ENCODE data around the gene MVB12B. TPM values are rescaled to one million over a fixed set of nuclear protein-coding genes. Genes with fewer than 3 reads are reported as not detected.

MVB12B gene
- total RNA-seq, 2 donors from 2014 or later = 18.6 to 19.7 TPM

GRCh38 chr9:126379661-126380360, 53.2 kb downstream of the MVB12B start:
- Mint-ChIP-seq H3K9me3 (no peaks in the 10 kb centered on the region), H3K27me3 (ENCODE audit: insufficient read depth) (no peaks in the 10 kb centered on the region), H3K4me3 (no peak overlapping the region), H3K4me1 (peaks cover 44% of the 10 kb centered on the region), H3K27ac (peak overlapping the region; percentile 62), H3K36me3 (ENCODE audit: low read depth) (no peaks in the 10 kb centered on the region)
- H3K36me3 ChIP-seq (ENCODE audit: control insufficient read depth, insufficient read depth, low read length) = no peaks in the 10 kb centered on the region
- no peak overlapping the region for H3K9ac ChIP-seq (ENCODE audit: extremely low read depth, low read length, poor library complexity, severe bottlenecking)
- DNase-seq = no peak
- H3K4me1 ChIP-seq (ENCODE audit: control insufficient read depth, insufficient read depth, low read length) = peaks cover 13% of the 10 kb centered on the region
- peak overlapping the region; percentile 12 for H3K27ac ChIP-seq (ENCODE audit: low read depth, low read length)
- H3K4me3 ChIP-seq (ENCODE audit: low read length) = no peak overlapping the region
- TF ChIP-seq, protein P1, sequence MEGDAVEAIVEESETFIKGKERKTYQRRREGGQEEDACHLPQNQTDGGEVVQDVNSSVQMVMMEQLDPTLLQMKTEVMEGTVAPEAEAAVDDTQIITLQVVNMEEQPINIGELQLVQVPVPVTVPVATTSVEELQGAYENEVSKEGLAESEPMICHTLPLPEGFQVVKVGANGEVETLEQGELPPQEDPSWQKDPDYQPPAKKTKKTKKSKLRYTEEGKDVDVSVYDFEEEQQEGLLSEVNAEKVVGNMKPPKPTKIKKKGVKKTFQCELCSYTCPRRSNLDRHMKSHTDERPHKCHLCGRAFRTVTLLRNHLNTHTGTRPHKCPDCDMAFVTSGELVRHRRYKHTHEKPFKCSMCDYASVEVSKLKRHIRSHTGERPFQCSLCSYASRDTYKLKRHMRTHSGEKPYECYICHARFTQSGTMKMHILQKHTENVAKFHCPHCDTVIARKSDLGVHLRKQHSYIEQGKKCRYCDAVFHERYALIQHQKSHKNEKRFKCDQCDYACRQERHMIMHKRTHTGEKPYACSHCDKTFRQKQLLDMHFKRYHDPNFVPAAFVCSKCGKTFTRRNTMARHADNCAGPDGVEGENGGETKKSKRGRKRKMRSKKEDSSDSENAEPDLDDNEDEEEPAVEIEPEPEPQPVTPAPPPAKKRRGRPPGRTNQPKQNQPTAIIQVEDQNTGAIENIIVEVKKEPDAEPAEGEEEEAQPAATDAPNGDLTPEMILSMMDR (conservative IDR thresholded peaks at IDR 0.05) = no peak
- no peaks in the 10 kb centered on the region for H3K9me3 ChIP-seq (ENCODE audit: control insufficient read depth, low read length)
- no peaks in the 10 kb centered on the region for H3K27me3 ChIP-seq (ENCODE audit: control insufficient read depth, insufficient read depth, low read length, poor library complexity, severe bottlenecking)
- 75 to 80% methylated on average over 6 to 9 of the region's 9 CpGs for WGBS, 2 experiments (ENCODE audit: insufficient coverage in 1 of 2, insufficient read length in 1 of 2)

GRCh38 chr9:126380447-126380846, 53.8 kb downstream of the MVB12B start:
- H3K4me3 Mint-ChIP-seq = no peak overlapping the region
- H3K27ac Mint-ChIP-seq = peak overlapping the region; percentile 62
- Histone ChIP-seq H3K4me1 (ENCODE audit: control insufficient read depth, insufficient read depth, low read length) (peaks cover 13% of the 10 kb centered on the region), H3K4me3 (ENCODE audit: low read length) (no peak overlapping the region), H3K36me3 (ENCODE audit: control insufficient read depth, insufficient read depth, low read length) (no peaks in the 10 kb centered on the region), H3K9me3 (ENCODE audit: control insufficient read depth, low read length) (no peaks in the 10 kb centered on the region), H3K27ac (ENCODE audit: low read depth, low read length) (no peak overlapping the region), H3K9ac (ENCODE audit: extremely low read depth, low read length, poor library complexity, severe bottlenecking) (no peak overlapping the region), H3K27me3 (ENCODE audit: control insufficient read depth, insufficient read depth, low read length, poor library complexity, severe bottlenecking) (no peaks in the 10 kb centered on the region)
- TF ChIP-seq, protein P1 (conservative IDR thresholded peaks at IDR 0.05) = peak; percentile 47
- 88 to 96% methylated on average over 6 to 10 of the region's 10 CpGs for WGBS, 2 experiments (ENCODE audit: insufficient coverage in 1 of 2, insufficient read length in 1 of 2)
- H3K36me3 Mint-ChIP-seq (ENCODE audit: low read depth) = no peaks in the 10 kb centered on the region
- DNase-seq = no peak
- H3K4me1 Mint-ChIP-seq = peaks cover 40% of the 10 kb centered on the region
- no peaks in the 10 kb centered on the region for H3K9me3 Mint-ChIP-seq
- H3K27me3 Mint-ChIP-seq (ENCODE audit: insufficient read depth) = no peaks in the 10 kb centered on the region

GRCh38 chr9:126381195-126381594, 54.6 kb downstream of the MVB12B start:
- TF ChIP-seq, protein P1 (conservative IDR thresholded peaks at IDR 0.05) = no peak
- H3K36me3 ChIP-seq (ENCODE audit: control insufficient read depth, insufficient read depth, low read length) = no peaks in the 10 kb centered on the region
- H3K9me3 ChIP-seq (ENCODE audit: control insufficient read depth, low read length) = no peaks in the 10 kb centered on the region
- no peak overlapping the region for H3K4me3 ChIP-seq (ENCODE audit: low read length)
- Mint-ChIP-seq H3K4me3 (no peak overlapping the region), H3K27me3 (ENCODE audit: insufficient read depth) (no peaks in the 10 kb centered on the region), H3K36me3 (ENCODE audit: low read depth) (peaks cover 1% of the 10 kb centered on the region), H3K9me3 (no peaks in the 10 kb centered on the region), H3K4me1 (peaks cover 32% of the 10 kb centered on the region), H3K27ac (no peak overlapping the region)
- H3K27me3 ChIP-seq (ENCODE audit: control insufficient read depth, insufficient read depth, low read length, poor library complexity, severe bottlenecking) = no peaks in the 10 kb centered on the region
- no peak overlapping the region for H3K27ac ChIP-seq (ENCODE audit: low read depth, low read length)
- peaks cover 9% of the 10 kb centered on the region for H3K4me1 ChIP-seq (ENCODE audit: control insufficient read depth, insufficient read depth, low read length)
- H3K9ac ChIP-seq (ENCODE audit: extremely low read depth, low read length, poor library complexity, severe bottlenecking) = no peak overlapping the region
- DNase-seq = no peak
- 96% methylated on average over 4 to 6 of the region's 6 CpGs for WGBS, 2 experiments (ENCODE audit: insufficient coverage in 1 of 2, insufficient read length in 1 of 2)

Data from endodermal cell (in vitro differentiated cells).